Spinal cord (tissue), 10 donors: ENCODE data around the gene CCDC187. TPM values are rescaled to one million over a fixed set of nuclear protein-coding genes. Genes with fewer than 3 reads are reported as not detected.

Experiments used
- DNase-seq, 6 donors: peaks; one replicate each; pipeline versions ENCODE4 v3.0.0 to v3.0.0-alpha.2; 2013 to 2015; ENCODE audit warnings: low spot score in 6 of 6, low read depth in 4 of 6
- H3K27ac ChIP-seq: one replicate; pipeline ENCODE4 v1.5.1; 2013; ENCODE audit warnings: low read depth, low read length, control low read depth
- H3K27me3 ChIP-seq: one replicate; pipeline ENCODE4 v1.6.1; 2013; ENCODE audit warnings: low read length; ENCODE audit not compliant: control insufficient read depth, insufficient read depth
- H3K36me3 ChIP-seq: one replicate; pipeline ENCODE4 v1.6.1; 2013; ENCODE audit warnings: low read length; ENCODE audit not compliant: control insufficient read depth, insufficient read depth
- H3K4me1 ChIP-seq: one replicate; pipeline ENCODE4 v1.6.1; 2013; ENCODE audit warnings: low read length; ENCODE audit not compliant: control insufficient read depth, insufficient read depth
- H3K4me3 ChIP-seq: one replicate; pipeline ENCODE4 v1.5.1; 2013; ENCODE audit warnings: low read depth, low read length, control low read depth
- H3K9me3 ChIP-seq: one replicate; pipeline ENCODE4 v1.6.1; 2013; ENCODE audit warnings: low read length; ENCODE audit not compliant: control insufficient read depth, insufficient read depth
- WGBS: methylation state at CpG from one replicate; pipeline ENCODE4 v1.1.5; 2013; ENCODE audit warnings: missing lambda C conversion rate; ENCODE audit not compliant: insufficient coverage; 5-methylcytosine and 5-hydroxymethylcytosine counted together
- polyA plus RNA-seq, 2 donors: library from polyadenylated mRNA; unstranded; fragments of 120-200 nt; gene quantifications; one replicate each; pipeline ENCODE4 v1.2.1, GENCODE V29; 2013; ENCODE audit not compliant: insufficient read length in 2 of 2
- total RNA-seq, 2 donors: library from RNA; depleted of rRNA in 1 of 2; stranded (reverse); fragments of 120-200 nt in 1 of 2; fragments of >200 nt in 1 of 2; gene quantifications; one replicate each; pipeline versions ENCODE4 v1.2.3 to v1.2.4, GENCODE V29; 2013 to 2014
- donor health status: healthy.

Gene CCDC187
- total and polyA plus RNA-seq, 4 donors = 0.05 to 0.33 (median 0.15) TPM

DNA sequence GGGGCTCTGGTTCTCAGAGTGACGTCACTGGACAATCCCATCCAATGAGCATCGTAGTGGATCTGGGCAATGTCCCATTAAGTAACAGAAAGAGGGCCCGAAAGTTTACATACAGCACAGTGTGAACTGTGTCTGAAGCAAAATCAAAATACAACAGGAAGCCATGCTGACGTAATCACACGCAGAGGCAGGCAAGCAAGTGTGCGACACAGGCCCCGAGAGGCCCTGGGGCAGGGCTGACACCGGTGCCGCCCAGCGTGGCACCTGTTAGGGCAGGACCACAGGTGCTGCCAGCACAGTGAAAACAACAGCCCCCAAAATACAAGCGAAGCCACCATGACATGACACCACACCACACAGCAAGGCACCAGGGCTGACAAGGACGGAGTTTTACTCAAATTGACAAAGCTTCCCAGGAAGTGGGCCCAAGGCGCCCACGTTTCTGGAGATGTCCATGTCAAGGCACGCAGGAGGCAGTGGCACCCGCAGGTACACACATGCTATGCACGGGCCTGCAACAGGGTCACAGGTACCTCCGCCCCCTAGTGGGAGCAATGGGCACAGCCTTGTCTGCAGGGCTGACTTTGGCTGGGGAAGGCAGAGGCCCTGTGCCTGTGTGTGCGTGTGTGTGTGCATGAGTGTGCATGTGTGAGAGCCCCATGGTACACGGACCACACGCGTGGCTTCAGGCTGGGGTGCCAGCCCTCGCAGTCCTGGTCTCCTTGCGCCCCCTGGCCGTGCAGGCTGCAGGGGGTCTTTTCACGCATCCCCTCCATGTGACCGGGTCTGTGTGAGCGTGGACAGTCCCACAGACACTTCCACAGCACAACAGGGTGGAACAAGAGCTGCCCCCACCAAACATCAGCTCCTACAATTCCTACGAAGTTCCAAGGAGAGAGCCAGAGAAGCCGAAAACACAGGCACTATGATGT lies 77.9 kb downstream of the CCDC187 start:
- peaks cover 22% of the 10 kb centered on the region for H3K4me1 ChIP-seq
- no peak overlapping the region for H3K4me3 ChIP-seq
- DNase-seq = peak in 2 of 6 donors; percentile 51 to 69
- H3K27ac ChIP-seq = no peak overlapping the region
- H3K27me3 ChIP-seq = no peaks in the 10 kb centered on the region
- WGBS = 74% methylated on average over 27 of the region's 30 CpGs
- peaks cover 61% of the 10 kb centered on the region for H3K36me3 ChIP-seq
- no peaks in the 10 kb centered on the region for H3K9me3 ChIP-seq

DNA sequence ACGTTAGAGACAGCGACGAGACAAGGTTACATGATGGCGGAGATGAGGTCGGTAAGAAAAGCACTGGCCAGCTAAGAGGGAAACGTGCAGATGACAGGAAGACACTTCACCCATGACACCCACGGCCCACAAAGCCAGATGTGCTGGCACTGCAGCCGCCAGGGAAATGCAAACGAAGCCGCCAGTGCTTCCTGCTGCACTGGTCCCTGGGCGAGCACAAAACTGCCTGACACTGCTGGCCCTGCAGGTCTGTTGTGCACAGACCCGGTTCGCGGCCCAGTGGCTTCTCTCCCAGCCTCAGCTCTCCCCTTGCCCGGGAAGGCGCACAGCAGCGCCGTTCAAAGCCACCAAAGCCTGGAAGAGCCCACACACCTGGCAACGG lies 78.5 kb downstream of the CCDC187 start:
- no peak overlapping the region for H3K4me3 ChIP-seq
- no peaks in the 10 kb centered on the region for H3K9me3 ChIP-seq
- H3K27ac ChIP-seq = no peak overlapping the region
- no peaks in the 10 kb centered on the region for H3K27me3 ChIP-seq
- H3K4me1 ChIP-seq = peaks cover 22% of the 10 kb centered on the region
- no peak for DNase-seq
- WGBS = 85% methylated on average over 15 of the region's 19 CpGs
- H3K36me3 ChIP-seq = peaks cover 63% of the 10 kb centered on the region

DNA sequence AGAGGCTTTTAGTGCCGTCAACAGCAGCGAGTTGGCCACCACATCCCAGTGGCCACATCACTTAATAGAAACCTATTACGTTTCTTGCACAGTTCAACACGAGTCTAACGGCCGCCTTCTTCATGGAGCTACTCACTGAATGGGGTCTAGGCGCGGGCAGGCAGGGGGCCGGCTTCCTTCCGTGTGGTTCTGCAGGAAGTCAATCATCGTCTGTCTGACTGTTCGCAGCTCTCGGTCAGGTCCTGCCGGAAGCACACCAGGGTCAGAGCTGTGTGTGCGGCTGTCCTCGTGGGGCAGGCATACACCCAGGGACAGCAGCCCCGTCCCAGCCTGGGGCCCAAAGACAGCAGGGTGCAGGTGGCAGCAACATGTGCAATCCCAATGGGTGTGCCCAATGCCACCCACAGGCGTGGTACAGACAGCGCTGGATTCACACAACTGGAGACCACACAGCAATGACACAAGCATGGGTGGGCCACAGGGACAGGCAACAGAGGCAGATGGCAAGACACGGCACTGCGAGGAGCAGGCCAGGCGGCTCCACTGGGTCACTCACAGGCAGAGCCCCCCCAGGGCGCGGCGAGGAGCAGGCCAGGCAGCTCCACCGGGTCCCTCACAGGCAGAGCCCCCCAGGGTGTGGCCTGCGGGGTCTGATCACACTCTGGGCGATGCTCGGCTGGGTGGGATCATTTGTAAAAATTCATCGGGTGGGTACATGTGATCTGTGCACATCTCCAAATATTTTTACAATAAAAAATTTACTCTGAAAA lies 79.8 kb downstream of the CCDC187 start:
- Histone ChIP-seq H3K4me3 (no peak overlapping the region), H3K36me3 (peaks cover 75% of the 10 kb centered on the region), H3K27ac (no peak overlapping the region), H3K9me3 (no peaks in the 10 kb centered on the region), H3K27me3 (no peaks in the 10 kb centered on the region), H3K4me1 (peaks cover 13% of the 10 kb centered on the region)
- no peak for DNase-seq
- 93% methylated on average over 24 of the region's 30 CpGs for WGBS

DNA sequence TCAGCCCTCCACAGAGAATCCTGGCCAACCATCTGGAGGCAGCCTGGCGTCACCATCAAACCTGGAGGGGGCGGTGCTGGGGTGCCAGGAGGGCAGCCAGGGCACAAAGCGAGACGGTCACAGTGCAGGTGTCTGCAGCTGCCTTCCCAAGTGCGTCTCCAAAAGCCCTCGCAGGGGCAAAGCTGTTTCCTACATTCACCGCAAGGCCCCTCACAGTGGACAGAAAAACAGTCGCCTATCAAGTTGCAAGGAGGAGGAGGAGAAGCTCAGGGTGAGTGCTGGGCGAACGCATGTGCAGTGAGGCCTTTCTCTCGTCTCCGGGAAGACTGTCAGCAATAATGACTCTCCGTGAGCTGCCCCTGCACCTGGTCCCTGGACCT lies 81.0 kb downstream of the CCDC187 start:
- DNase-seq = no peak
- 90% methylated on average over 13 of the region's 13 CpGs for WGBS
- Histone ChIP-seq H3K4me1 (peaks cover 9% of the 10 kb centered on the region), H3K9me3 (no peaks in the 10 kb centered on the region), H3K27ac (no peak overlapping the region), H3K4me3 (no peak overlapping the region), H3K27me3 (no peaks in the 10 kb centered on the region), H3K36me3 (peaks cover 84% of the 10 kb centered on the region)

DNA sequence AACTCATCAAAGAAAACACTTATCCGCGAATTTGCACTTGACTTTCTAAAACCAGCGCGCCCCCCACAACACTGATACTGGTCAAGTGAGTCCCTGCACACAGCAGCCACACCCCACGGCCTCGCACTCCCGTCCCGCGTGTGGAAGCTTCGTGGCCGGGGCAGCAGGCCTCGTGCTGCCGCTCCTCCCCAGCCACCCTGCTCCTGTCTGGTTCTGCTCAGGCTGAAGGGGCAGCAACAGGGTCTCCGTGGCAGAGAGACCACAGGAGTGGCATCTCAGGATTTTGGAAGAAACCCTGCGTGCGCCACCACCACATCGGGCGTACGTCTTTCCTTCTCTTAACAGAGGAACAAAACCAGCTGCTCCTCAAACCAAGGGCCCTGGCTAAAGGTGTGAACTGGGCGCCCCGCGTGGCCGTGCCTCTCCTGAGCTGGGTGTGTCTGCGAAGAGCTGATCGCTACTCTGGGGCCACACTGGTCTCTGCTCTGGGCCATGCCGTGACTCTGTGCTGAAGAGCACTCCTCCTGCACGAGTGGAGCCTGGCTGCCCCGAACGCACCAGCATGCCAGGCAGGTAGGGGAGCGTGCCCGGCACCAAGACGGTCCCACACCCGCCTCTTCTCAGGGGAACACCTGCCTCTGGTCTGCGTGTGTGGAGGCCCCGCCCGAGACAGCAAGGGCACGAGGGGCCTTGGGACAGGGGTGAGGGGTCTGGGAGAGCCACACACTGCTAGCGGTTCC lies 81.6 kb downstream of the CCDC187 start:
- no peaks in the 10 kb centered on the region for H3K9me3 ChIP-seq
- H3K36me3 ChIP-seq = peaks cover 90% of the 10 kb centered on the region
- WGBS = 96% methylated on average over 38 of the region's 38 CpGs

DNA sequence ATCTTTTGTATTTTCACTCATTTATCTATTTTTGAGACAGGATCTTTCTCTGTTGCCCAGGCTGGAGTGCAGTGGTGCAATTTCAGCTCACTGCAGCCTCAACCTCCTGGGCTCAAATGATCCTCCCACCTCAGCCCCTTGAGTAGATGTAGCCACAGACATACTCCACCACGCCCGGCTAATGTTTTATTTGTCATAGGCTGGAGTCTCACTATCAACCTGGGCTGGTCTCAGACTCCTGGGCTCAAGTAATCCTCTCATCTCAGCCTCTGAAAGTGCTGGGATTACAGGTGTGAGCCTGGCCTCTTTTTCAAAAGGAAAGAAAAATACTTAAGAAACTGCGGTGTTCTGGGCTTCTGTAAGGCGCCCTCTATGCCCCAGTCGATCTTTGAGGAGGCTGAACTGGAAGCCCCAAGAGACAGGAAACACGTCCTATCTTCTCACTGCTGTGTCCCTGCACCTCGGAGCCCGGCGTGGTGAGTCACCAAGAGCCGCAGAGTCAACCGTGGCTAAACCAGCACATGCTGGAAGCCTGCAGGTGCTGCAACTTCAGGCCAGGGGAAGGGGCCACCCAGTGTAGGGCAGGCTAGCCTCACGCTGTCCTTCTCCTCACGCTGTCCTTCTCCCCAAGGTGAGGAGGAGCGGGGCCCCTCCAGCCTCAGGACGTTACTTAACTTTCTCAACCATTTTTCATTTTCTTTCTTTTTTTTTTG lies 83.7 kb downstream of the CCDC187 start:
- Histone ChIP-seq H3K27me3 (no peaks in the 10 kb centered on the region), H3K27ac (no peak overlapping the region), H3K36me3 (peaks cover 90% of the 10 kb centered on the region), H3K4me1 (no peaks in the 10 kb centered on the region), H3K4me3 (no peak overlapping the region), H3K9me3 (no peaks in the 10 kb centered on the region)
- WGBS = 92% methylated on average over 10 of the region's 15 CpGs
- DNase-seq = no peak

More for the DNA sequence above, 81.6 kb downstream of the CCDC187 start:
- Histone ChIP-seq H3K27me3 (no peaks in the 10 kb centered on the region), H3K27ac (no peak overlapping the region), H3K4me1 (peaks cover 9% of the 10 kb centered on the region), H3K4me3 (no peak overlapping the region)
- no peak for DNase-seq

DNA sequence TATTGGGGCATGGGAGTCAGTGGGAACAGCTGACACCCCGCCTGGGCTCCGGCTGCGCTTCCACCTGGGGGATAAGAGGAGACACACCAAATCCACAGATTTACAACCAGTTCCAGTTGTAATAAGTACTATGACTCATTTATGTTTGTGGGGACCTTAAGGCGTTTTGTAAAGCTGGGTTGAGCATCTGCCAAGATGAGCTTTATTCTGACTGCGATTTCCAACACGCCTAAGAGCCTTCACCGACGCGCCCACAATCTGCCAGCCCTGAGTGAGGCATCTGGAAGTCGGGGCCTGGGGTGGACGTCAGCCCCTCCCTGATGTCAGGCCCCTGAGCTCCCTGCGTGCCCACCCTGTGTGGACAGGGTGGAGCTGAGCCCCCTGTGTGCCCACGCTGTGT lies 84.6 kb downstream of the CCDC187 start:
- H3K4me1 ChIP-seq = no peaks in the 10 kb centered on the region
- no peak overlapping the region for H3K27ac ChIP-seq
- H3K4me3 ChIP-seq = no peak overlapping the region
- no peaks in the 10 kb centered on the region for H3K27me3 ChIP-seq
- WGBS = 84% methylated on average over 9 of the region's 13 CpGs
- no peak for DNase-seq
- H3K9me3 ChIP-seq = no peaks in the 10 kb centered on the region
- H3K36me3 ChIP-seq = peaks cover 95% of the 10 kb centered on the region

DNA sequence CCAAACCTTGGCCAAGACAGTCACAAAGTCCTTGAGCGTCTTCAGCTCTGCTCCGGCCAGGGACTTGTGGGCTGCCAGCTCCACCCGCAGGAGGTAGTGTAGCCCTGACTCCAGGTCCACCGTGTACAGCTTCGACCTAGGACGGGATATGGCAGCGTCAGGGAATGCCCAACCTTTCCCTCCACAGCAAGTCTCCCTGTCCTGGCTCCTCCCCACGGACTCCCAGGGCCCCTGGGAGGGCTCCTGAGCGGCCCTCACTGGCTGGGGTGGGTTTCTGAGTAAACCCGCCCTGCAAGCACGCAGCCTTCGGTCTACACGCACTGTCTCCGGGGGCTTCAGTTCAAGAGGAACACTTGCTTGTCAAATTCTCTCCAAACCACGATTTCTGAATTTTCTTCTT lies 85.2 kb downstream of the CCDC187 start:
- 86% methylated on average over 15 of the region's 15 CpGs for WGBS
- no peak overlapping the region for H3K4me3 ChIP-seq
- H3K27ac ChIP-seq = no peak overlapping the region
- no peaks in the 10 kb centered on the region for H3K9me3 ChIP-seq
- no peaks in the 10 kb centered on the region for H3K4me1 ChIP-seq
- no peak for DNase-seq
- peaks cover 94% of the 10 kb centered on the region for H3K36me3 ChIP-seq
- H3K27me3 ChIP-seq = no peaks in the 10 kb centered on the region

DNA sequence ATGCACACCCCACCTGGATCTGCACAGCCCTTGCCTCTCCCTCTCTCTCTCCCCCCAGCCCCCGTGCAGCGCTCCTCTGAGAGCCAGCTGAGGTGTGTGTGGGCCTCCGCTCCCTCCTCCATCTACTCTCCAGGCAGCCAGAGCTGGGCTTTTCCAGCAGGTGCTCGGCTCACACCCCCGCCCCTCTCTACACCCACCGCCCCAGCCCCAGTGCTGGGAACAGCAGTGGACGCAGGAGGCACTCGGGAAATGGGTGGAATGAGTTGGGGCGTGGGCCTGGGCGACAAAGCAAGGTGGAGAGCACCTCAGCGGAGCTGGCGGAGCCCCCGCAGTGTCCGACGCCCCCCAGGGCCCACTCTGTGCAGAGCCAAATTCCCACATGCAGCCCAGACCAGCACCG lies 85.6 kb downstream of the CCDC187 start:
- no peaks in the 10 kb centered on the region for H3K4me1 ChIP-seq
- 90% methylated on average over 13 of the region's 16 CpGs for WGBS

More for the DNA sequence above, 85.6 kb downstream of the CCDC187 start:
- H3K4me3 ChIP-seq = no peak overlapping the region
- peaks cover 93% of the 10 kb centered on the region for H3K36me3 ChIP-seq
- no peak for DNase-seq
- no peaks in the 10 kb centered on the region for H3K9me3 ChIP-seq
- H3K27ac ChIP-seq = no peak overlapping the region
- no peaks in the 10 kb centered on the region for H3K27me3 ChIP-seq
